Measurements from ENCODE around the gene PRR14. TPM values are rescaled to one million over a fixed set of nuclear protein-coding genes. Genes with fewer than 3 reads are reported as not detected.

PRR14 gene
- total RNA-seq, 1 donor: 8.0 TPM

GRCh38 chr16:30651124-30652004 lies 604 bp downstream of the PRR14 start:
- Histone ChIP-seq H2AFZ (ENCODE audit: low read length) (peak overlapping the region; percentile 93), H3K9me3 (ENCODE audit: low read depth, low read length) (no peaks in the 10 kb centered on the region), H3K79me2 (ENCODE audit: insufficient read depth, low read length) (peaks cover 14% of the 10 kb centered on the region), H3K4me1 (ENCODE audit: insufficient read depth, low read length) (peaks cover 14% of the 10 kb centered on the region), H4K20me1 (ENCODE audit: insufficient read depth, low read length) (no peaks in the 10 kb centered on the region), H3K4me3 (ENCODE audit: insufficient read depth, low read length) (peak overlapping the region; percentile 98), H3K27me3 (ENCODE audit: insufficient read depth, low read length) (no peaks in the 10 kb centered on the region), H3K27ac (ENCODE audit: low read depth, low read length) (peak overlapping the region; percentile 81), H3K4me2 (ENCODE audit: insufficient read depth, low read length) (peak overlapping the region; percentile 95), H3K36me3 (ENCODE audit: insufficient read depth, low read length) (peaks cover 30% of the 10 kb centered on the region)
- DNase-seq (ENCODE audit: insufficient read length, low spot score, missing footprints): peak; percentile 98
- TF ChIP-seq CTCF (IDR thresholded peaks at IDR 0.05; ENCODE audit: extremely low read depth, low read depth, low read length): peak; percentile 52

GRCh38 chr16:30652005-30652296 lies 1.2 kb downstream of the PRR14 start:
- Histone ChIP-seq H3K4me3 (ENCODE audit: insufficient read depth, low read length) (peak overlapping the region; percentile 98), H3K4me1 (ENCODE audit: insufficient read depth, low read length) (peaks cover 17% of the 10 kb centered on the region), H3K27me3 (ENCODE audit: insufficient read depth, low read length) (no peaks in the 10 kb centered on the region), H2AFZ (ENCODE audit: low read length) (peak overlapping the region; percentile 76), H3K79me2 (ENCODE audit: insufficient read depth, low read length) (peaks cover 14% of the 10 kb centered on the region), H3K9me3 (ENCODE audit: low read depth, low read length) (no peaks in the 10 kb centered on the region), H3K27ac (ENCODE audit: low read depth, low read length) (peak overlapping the region; percentile 54), H3K4me2 (ENCODE audit: insufficient read depth, low read length) (peak overlapping the region; percentile 95), H3K36me3 (ENCODE audit: insufficient read depth, low read length) (peaks cover 32% of the 10 kb centered on the region), H4K20me1 (ENCODE audit: insufficient read depth, low read length) (no peaks in the 10 kb centered on the region)
- no peak for TF ChIP-seq CTCF (IDR thresholded peaks at IDR 0.05; ENCODE audit: extremely low read depth, low read depth, low read length)
- no peak for DNase-seq (ENCODE audit: insufficient read length, low spot score, missing footprints)

GRCh38 chr16:30652718-30653117 lies 2.0 kb downstream of the PRR14 start:
- H2AFZ ChIP-seq (ENCODE audit: low read length): no peak overlapping the region
- H3K4me1 ChIP-seq (ENCODE audit: insufficient read depth, low read length): peaks cover 23% of the 10 kb centered on the region
- peaks cover 14% of the 10 kb centered on the region for H3K79me2 ChIP-seq (ENCODE audit: insufficient read depth, low read length)
- DNase-seq (ENCODE audit: insufficient read length, low spot score, missing footprints): no peak
- no peak overlapping the region for H3K4me3 ChIP-seq (ENCODE audit: insufficient read depth, low read length)
- H4K20me1 ChIP-seq (ENCODE audit: insufficient read depth, low read length): no peaks in the 10 kb centered on the region
- no peaks in the 10 kb centered on the region for H3K27me3 ChIP-seq (ENCODE audit: insufficient read depth, low read length)
- peaks cover 32% of the 10 kb centered on the region for H3K36me3 ChIP-seq (ENCODE audit: insufficient read depth, low read length)
- H3K9me3 ChIP-seq (ENCODE audit: low read depth, low read length): no peaks in the 10 kb centered on the region
- TF ChIP-seq CTCF (IDR thresholded peaks at IDR 0.05; ENCODE audit: extremely low read depth, low read depth, low read length): no peak
- H3K27ac ChIP-seq (ENCODE audit: low read depth, low read length): no peak overlapping the region
- no peak overlapping the region for H3K4me2 ChIP-seq (ENCODE audit: insufficient read depth, low read length)

- H3K9me3 ChIP-seq (ENCODE audit: low read depth, low read length): no peaks in the 10 kb centered on the region
- H3K36me3 ChIP-seq (ENCODE audit: insufficient read depth, low read length): peaks cover 32% of the 10 kb centered on the region
- DNase-seq (ENCODE audit: insufficient read length, low spot score, missing footprints): no peak
- H3K4me3 ChIP-seq (ENCODE audit: insufficient read depth, low read length): no peak overlapping the region
- H3K79me2 ChIP-seq (ENCODE audit: insufficient read depth, low read length): peaks cover 17% of the 10 kb centered on the region
- no peak overlapping the region for H2AFZ ChIP-seq (ENCODE audit: low read length)
- no peaks in the 10 kb centered on the region for H3K27me3 ChIP-seq (ENCODE audit: insufficient read depth, low read length)
- H3K4me1 ChIP-seq (ENCODE audit: insufficient read depth, low read length): peaks cover 23% of the 10 kb centered on the region
- TF ChIP-seq CTCF (IDR thresholded peaks at IDR 0.05; ENCODE audit: extremely low read depth, low read depth, low read length): no peak
- H4K20me1 ChIP-seq (ENCODE audit: insufficient read depth, low read length): no peaks in the 10 kb centered on the region
- H3K4me2 ChIP-seq (ENCODE audit: insufficient read depth, low read length): no peak overlapping the region
- no peak overlapping the region for H3K27ac ChIP-seq (ENCODE audit: low read depth, low read length)
Observed at GRCh38 chr16:30654856-30655255, 4.1 kb downstream of the PRR14 start.
